NCI-H1417 (cell line): Measurements from ENCODE around the gene LRRC75B.
"Not testable (repeated sequence)": the region's sequence is repeated elsewhere in the genome, so short reads cannot be mapped to it uniquely, and the experiment has no call there.

Experiments used
- DNase-seq, 3 experiments: peaks; one replicate each; lab custom pipeline; 2025; lab: John Stamatoyannopoulos, UW

The LRRC75B gene

GRCh38 chr22:24602105-24602749 lies 9.4 kb upstream of the LRRC75B start:
- not testable (repeated sequence) for DNase-seq

GRCh38 chr22:24601217-24602104 lies 8.6 kb upstream of the LRRC75B start:
- DNase-seq, result no peak

- DNase-seq, result not testable (repeated sequence)
Measured at GRCh38 chr22:24599958-24600715, 7.3 kb upstream of the LRRC75B start.

- no peak for DNase-seq
Measured at GRCh38 chr22:24599514-24599913, 6.6 kb upstream of the LRRC75B start.

GRCh38 chr22:24597076-24597475 lies 4.2 kb upstream of the LRRC75B start:
- DNase-seq, result not testable (repeated sequence)

GRCh38 chr22:24595863-24596262 lies 3.0 kb upstream of the LRRC75B start:
- no peak for DNase-seq

- no peak for DNase-seq
Measured at GRCh38 chr22:24595228-24595627, 2.4 kb upstream of the LRRC75B start.

- DNase-seq, result no peak
Measured at GRCh38 chr22:24594569-24595120, 1.8 kb upstream of the LRRC75B start.

- DNase-seq, result no peak
Measured at GRCh38 chr22:24593836-24594568, 1.1 kb upstream of the LRRC75B start.

- not testable (repeated sequence) for DNase-seq
Measured at GRCh38 chr22:24593559-24593835, 624 bp upstream of the LRRC75B start.

- DNase-seq, result no peak
Measured at GRCh38 chr22:24592058-24592850, 619 bp downstream of the LRRC75B start.

- DNase-seq, result no peak
Measured at GRCh38 chr22:24591286-24591830, 1.5 kb downstream of the LRRC75B start.

- DNase-seq, result no peak
Measured at GRCh38 chr22:24590596-24591173, 2.2 kb downstream of the LRRC75B start.

- DNase-seq, result no peak
Measured at GRCh38 chr22:24589518-24590030, 3.3 kb downstream of the LRRC75B start.

GRCh38 chr22:24588757-24589481 lies 4.0 kb downstream of the LRRC75B start:
- no peak for DNase-seq

GRCh38 chr22:24588381-24588756 lies 4.5 kb downstream of the LRRC75B start:
- DNase-seq, result no peak

- no peak for DNase-seq
Measured at GRCh38 chr22:24587948-24588347, 4.9 kb downstream of the LRRC75B start.

- DNase-seq, result no peak
Measured at GRCh38 chr22:24587251-24587650, 5.6 kb downstream of the LRRC75B start.

GRCh38 chr22:24585927-24586546 lies 6.8 kb downstream of the LRRC75B start:
- DNase-seq, result no peak
